ENCODE data around the gene RNF146. TPM values are rescaled to one million over a fixed set of nuclear protein-coding genes. Genes with fewer than 3 reads are reported as not detected.
"Not testable (repeated sequence)": the region's sequence is repeated elsewhere in the genome, so short reads cannot be mapped to it uniquely, and the experiment has no call there.

Gene RNF146
- total RNA-seq: 45.5 to 51.6 TPM (median 48.3 TPM) in 3 replicates

DNA sequence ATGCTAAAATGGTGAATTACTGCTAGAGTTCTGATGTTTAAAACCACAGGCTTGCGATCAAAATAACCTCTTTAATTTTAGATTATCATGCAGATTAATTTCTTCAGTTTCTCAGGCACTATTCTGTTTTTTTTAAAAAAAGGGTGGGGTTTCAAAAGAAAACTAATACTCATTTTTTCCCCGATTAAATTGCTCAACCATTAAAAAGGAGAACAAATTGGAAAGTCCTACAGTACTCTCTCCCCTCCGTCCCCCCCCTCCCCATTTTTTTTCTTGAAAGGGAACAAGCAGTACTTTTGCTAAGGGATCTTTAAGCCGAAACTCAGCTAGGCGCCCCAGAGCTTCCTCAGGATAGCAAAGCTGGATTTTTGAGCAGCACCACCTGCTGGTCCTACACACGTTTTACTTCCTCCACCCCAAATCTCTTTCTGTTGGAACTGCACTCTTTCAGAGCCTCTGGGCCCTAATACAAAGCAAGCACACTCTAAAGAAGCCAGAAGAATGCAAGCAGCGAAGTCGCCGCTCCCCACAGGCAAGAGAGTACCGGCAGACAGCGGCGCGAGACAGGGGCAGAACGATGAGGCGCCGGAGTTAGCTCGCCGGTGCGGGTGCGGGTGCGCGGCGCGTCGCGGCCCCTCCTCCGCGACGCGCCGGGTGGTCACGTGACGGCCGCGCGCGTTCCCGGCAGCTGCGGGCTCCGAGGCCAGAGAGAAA lies at the start of gene RNF146:
Gene RNF146, plus strand, starts transcription at position 687 of the 714 bp plus-strand sequence. CDS start 13,475 bp downstream, outside the sequence.
- TF ChIP-seq, protein P1, sequence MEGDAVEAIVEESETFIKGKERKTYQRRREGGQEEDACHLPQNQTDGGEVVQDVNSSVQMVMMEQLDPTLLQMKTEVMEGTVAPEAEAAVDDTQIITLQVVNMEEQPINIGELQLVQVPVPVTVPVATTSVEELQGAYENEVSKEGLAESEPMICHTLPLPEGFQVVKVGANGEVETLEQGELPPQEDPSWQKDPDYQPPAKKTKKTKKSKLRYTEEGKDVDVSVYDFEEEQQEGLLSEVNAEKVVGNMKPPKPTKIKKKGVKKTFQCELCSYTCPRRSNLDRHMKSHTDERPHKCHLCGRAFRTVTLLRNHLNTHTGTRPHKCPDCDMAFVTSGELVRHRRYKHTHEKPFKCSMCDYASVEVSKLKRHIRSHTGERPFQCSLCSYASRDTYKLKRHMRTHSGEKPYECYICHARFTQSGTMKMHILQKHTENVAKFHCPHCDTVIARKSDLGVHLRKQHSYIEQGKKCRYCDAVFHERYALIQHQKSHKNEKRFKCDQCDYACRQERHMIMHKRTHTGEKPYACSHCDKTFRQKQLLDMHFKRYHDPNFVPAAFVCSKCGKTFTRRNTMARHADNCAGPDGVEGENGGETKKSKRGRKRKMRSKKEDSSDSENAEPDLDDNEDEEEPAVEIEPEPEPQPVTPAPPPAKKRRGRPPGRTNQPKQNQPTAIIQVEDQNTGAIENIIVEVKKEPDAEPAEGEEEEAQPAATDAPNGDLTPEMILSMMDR (IDR thresholded peaks at IDR 0.05; ENCODE audit: unreplicated experiment): peak; percentile 35
- DNase-seq (ENCODE audit: low spot score in 2 of 2, unreplicated experiment in 2 of 2): peak; percentile 64 to 79
- Mint-ChIP-seq H3K9me3 (no peaks in the 10 kb centered on the region), H3K27me3 (ENCODE audit: low read depth) (no peaks in the 10 kb centered on the region), H3K27ac (peak within 1 kb of the TSS; percentile 99), H3K36me3 (peaks cover 3% of the 10 kb centered on the region), H3K4me1 (peaks cover 33% of the 10 kb centered on the region), H3K4me3 (peak within 1 kb of the TSS; percentile 93)

GRCh38 chr6:127219869-127220268 lies 46.8 kb upstream of the RNF146 start:
- H3K36me3 Mint-ChIP-seq: no peaks in the 10 kb centered on the region
- TF ChIP-seq, protein P1 (IDR thresholded peaks at IDR 0.05; ENCODE audit: unreplicated experiment): no peak
- no peaks in the 10 kb centered on the region for H3K4me1 Mint-ChIP-seq
- H3K4me3 Mint-ChIP-seq: no peak overlapping the region
- DNase-seq (ENCODE audit: low spot score in 2 of 2, unreplicated experiment in 2 of 2): no peak
- H3K27me3 Mint-ChIP-seq (ENCODE audit: low read depth): peaks cover 7% of the 10 kb centered on the region
- H3K9me3 Mint-ChIP-seq: no peaks in the 10 kb centered on the region
- H3K27ac Mint-ChIP-seq: no peak overlapping the region

DNA sequence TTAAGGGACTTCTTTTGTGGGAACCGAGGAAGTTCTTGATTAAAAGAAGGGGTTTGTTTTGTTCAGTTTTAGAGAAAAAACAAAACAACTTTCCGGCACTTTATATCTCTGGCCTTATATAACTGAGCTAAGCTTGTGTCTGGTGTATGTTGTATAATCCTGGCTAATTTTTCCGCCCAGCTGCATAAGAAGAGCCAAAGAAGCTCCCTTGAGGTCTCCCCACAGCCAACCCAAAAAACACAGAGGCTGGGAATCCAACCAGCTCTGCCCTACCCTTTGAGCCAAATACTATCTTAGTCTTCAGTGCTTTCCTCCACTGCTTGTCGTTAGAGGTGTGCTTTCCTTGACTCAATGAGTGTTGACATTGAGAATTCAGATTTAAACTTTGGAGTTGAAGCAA lies 45.5 kb upstream of the RNF146 start:
- no peaks in the 10 kb centered on the region for H3K9me3 Mint-ChIP-seq
- peaks cover 2% of the 10 kb centered on the region for H3K4me1 Mint-ChIP-seq
- H3K27ac Mint-ChIP-seq: no peak overlapping the region
- DNase-seq (ENCODE audit: low spot score in 2 of 2, unreplicated experiment in 2 of 2): no peak
- H3K36me3 Mint-ChIP-seq: no peaks in the 10 kb centered on the region
- no peak overlapping the region for H3K4me3 Mint-ChIP-seq
- TF ChIP-seq, protein P1 (IDR thresholded peaks at IDR 0.05; ENCODE audit: unreplicated experiment): no peak
- peaks cover 7% of the 10 kb centered on the region for H3K27me3 Mint-ChIP-seq (ENCODE audit: low read depth)

- H3K27ac Mint-ChIP-seq: no peak overlapping the region
- H3K9me3 Mint-ChIP-seq: no peaks in the 10 kb centered on the region
- TF ChIP-seq, protein P1 (IDR thresholded peaks at IDR 0.05; ENCODE audit: unreplicated experiment): no peak
- H3K27me3 Mint-ChIP-seq (ENCODE audit: low read depth): peaks cover 7% of the 10 kb centered on the region
- no peak overlapping the region for H3K4me3 Mint-ChIP-seq
- H3K4me1 Mint-ChIP-seq: peaks cover 2% of the 10 kb centered on the region
- H3K36me3 Mint-ChIP-seq: no peaks in the 10 kb centered on the region
- DNase-seq (ENCODE audit: low spot score in 2 of 2, unreplicated experiment in 2 of 2): no peak
Observed at GRCh38 chr6:127222418-127222817, 44.2 kb upstream of the RNF146 start.

GRCh38 chr6:127225497-127225896 lies 41.2 kb upstream of the RNF146 start:
- TF ChIP-seq, protein P1 (IDR thresholded peaks at IDR 0.05; ENCODE audit: unreplicated experiment): no peak
- Mint-ChIP-seq H3K4me3 (no peak overlapping the region), H3K9me3 (peaks cover 10% of the 10 kb centered on the region)

GRCh38 chr6:127233819-127234218 lies 32.8 kb upstream of the RNF146 start:
- H3K36me3 Mint-ChIP-seq; DNase-seq (ENCODE audit: low spot score in 2 of 2, unreplicated experiment in 2 of 2); H3K27ac Mint-ChIP-seq; H3K4me3 Mint-ChIP-seq; H3K27me3 Mint-ChIP-seq (ENCODE audit: low read depth); H3K4me1 Mint-ChIP-seq: not testable (repeated sequence)
- H3K9me3 Mint-ChIP-seq: peaks cover 60% of the 10 kb centered on the region

More at GRCh38 chr6:127225497-127225896, 41.2 kb upstream of the RNF146 start:
- H3K4me1 Mint-ChIP-seq: peaks cover 2% of the 10 kb centered on the region
- H3K27me3 Mint-ChIP-seq (ENCODE audit: low read depth): peaks cover 7% of the 10 kb centered on the region
- no peaks in the 10 kb centered on the region for H3K36me3 Mint-ChIP-seq
- DNase-seq (ENCODE audit: low spot score in 2 of 2, unreplicated experiment in 2 of 2): no peak
- H3K27ac Mint-ChIP-seq: no peak overlapping the region
